Urinary bladder (tissue), 4 donors: ENCODE results near the gene C2CD2L. TPM values are rescaled to one million over a fixed set of nuclear protein-coding genes. Genes with fewer than 3 reads are reported as not detected.

Experiments used
- DNase-seq: peaks from one replicate; pipeline ENCODE4 v3.0.0-alpha.2; 2015; ENCODE audit errors: extremely low spot score
- H3K27ac ChIP-seq: one replicate; pipeline ENCODE4 v1.5.1; 2013; ENCODE audit warnings: low read depth, mild to moderate bottlenecking, moderate library complexity
- H3K36me3 ChIP-seq: one replicate; pipeline ENCODE4 v1.6.1; 2013; ENCODE audit warnings: mild to moderate bottlenecking, moderate library complexity; ENCODE audit not compliant: insufficient read depth
- H3K4me1 ChIP-seq: one replicate; pipeline ENCODE4 v1.6.1; 2013; ENCODE audit warnings: mild to moderate bottlenecking, moderate library complexity; ENCODE audit not compliant: insufficient read depth
- H3K4me3 ChIP-seq: one replicate; pipeline ENCODE4 v1.5.1; 2013; ENCODE audit warnings: low read depth, low read length
- WGBS: extraction: QIAGEN DNeasy Blood & Tissue Kit; methylation state at CpG from one replicate; pipeline ENCODE4 v1.1.7; 2013; 5-methylcytosine and 5-hydroxymethylcytosine counted together
- polyA plus RNA-seq: library from polyadenylated mRNA; stranded (reverse); fragments of 200-250 nt; gene quantifications from one replicate; pipeline ENCODE4 v1.2.3, GENCODE V29; 2013
- total RNA-seq: library from RNA; depleted of rRNA; stranded (reverse); fragments of >200 nt; gene quantifications from one replicate; pipeline ENCODE4 v1.2.3, GENCODE V29; 2014
- donor health status: healthy with polysubstance abuse.
- donor health status: healthy.

C2CD2L gene
- total and polyA plus RNA-seq, 2 donors, result 3.4 to 9.8 TPM

DNA sequence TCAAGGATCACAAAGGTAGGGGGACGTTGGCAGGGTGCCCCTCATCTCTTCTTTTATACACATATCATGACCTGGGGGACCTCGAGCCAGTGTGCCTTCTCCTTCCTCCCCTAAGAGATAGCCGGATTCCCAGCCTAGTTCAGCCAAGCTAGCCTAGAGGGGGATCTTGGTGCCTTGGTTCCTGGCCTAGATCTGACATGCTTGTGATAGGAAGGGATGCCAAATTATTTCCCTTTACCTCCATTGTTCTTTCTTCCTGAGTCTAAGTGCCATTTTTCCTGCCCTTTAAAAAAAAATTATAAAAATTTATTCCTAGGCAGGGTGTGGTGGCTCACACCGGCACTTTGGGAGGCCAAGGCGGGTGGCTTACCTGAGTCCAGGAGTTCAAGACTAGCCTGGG is 7.2 kb downstream of the C2CD2L start:
- 88% methylated on average over 5 of the region's 5 CpGs for WGBS
- no peak for DNase-seq
- Histone ChIP-seq H3K4me1 (no peaks in the 10 kb centered on the region), H3K27ac (no peak overlapping the region), H3K36me3 (peaks cover 9% of the 10 kb centered on the region), H3K4me3 (no peak overlapping the region)

DNA sequence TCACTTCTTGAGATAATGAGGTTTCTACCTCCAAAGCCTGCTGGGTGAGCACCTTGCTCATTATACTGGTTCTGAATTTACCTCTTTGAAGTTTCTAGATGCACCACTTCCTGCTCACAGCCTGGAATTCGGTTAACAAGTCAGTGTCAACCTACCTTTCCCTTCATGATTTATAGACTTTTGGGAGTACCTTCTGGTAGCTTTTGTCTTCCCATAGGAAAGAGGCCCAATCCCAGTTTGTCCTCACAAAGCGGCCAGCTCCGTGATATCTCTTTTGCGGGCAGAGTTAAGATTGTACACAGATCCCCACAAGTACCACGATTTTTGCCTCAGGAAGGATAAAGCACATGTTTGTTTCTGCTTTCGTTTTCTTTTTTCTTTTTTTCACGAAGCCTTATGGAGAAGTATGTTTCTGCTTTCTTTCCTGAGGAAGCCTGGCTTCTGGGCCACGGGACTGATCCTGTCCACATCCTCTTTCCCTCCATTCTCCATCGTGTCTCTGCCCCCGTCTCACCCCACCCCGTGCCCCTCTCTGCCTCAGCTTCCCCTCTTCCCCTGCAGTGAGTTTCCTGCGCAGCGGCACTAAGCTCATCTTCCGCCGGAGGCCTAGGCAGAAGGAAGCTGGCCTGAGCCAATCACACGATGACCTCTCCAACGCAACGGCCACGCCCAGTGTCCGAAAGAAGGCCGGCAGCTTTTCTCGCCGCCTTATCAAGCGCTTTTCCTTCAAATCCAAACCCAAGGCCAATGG is 8.5 kb downstream of the C2CD2L start:
- no peak for DNase-seq

DNA sequence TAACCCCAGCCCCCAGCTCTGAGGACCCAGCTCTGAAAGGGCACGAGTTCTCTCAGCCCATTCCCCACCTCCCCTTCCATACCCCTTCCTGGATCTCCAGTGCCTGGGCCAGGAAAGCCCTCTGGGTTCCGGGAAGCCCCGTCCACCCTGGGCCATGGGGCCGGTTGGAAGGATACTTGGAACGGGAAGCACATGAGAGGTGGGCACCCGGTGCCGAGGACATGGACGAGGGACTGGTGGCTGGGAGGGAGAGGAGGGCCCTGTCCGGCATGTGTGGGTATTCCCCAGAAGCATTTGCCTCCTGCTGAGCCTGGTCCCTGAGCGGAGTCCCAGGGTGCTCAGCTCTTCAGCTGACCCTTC is 9.1 kb downstream of the C2CD2L start:
- DNase-seq, result no peak
- Histone ChIP-seq H3K36me3 (peaks cover 7% of the 10 kb centered on the region), H3K4me1 (no peaks in the 10 kb centered on the region), H3K4me3 (no peak overlapping the region), H3K27ac (no peak overlapping the region)
- 89% methylated on average over 10 of the region's 10 CpGs for WGBS

More for the DNA sequence above, 8.5 kb downstream of the C2CD2L start:
- H3K27ac ChIP-seq, result no peak overlapping the region
- no peak overlapping the region for H3K4me3 ChIP-seq
- WGBS, result 67% methylated on average over 24 of the region's 24 CpGs
- peaks cover 9% of the 10 kb centered on the region for H3K36me3 ChIP-seq
- no peaks in the 10 kb centered on the region for H3K4me1 ChIP-seq

DNA sequence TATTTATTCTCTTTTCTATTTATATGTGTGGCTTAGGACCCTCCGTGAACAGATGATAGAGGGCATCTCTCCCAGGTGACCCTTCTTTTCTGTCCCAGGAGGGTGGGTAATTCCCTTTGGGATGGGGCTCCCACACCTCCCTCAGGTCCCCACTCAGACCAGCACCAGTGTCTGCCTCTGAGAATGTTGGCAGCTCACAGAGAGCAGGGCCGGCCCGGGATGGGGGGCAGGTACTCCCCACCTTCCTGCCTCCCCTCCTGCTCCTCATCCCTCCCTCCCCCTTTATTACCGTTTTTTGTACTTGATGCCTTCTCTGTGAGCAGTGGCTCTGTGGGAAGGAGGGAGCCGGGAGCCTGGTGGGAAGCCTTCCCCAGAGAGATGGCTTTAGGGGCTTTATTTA is 9.5 kb downstream of the C2CD2L start:
- Histone ChIP-seq H3K27ac (no peak overlapping the region), H3K4me1 (no peaks in the 10 kb centered on the region), H3K36me3 (peaks cover 5% of the 10 kb centered on the region), H3K4me3 (no peak overlapping the region)
- 65% methylated on average over 5 of the region's 5 CpGs for WGBS
- DNase-seq, result no peak

DNA sequence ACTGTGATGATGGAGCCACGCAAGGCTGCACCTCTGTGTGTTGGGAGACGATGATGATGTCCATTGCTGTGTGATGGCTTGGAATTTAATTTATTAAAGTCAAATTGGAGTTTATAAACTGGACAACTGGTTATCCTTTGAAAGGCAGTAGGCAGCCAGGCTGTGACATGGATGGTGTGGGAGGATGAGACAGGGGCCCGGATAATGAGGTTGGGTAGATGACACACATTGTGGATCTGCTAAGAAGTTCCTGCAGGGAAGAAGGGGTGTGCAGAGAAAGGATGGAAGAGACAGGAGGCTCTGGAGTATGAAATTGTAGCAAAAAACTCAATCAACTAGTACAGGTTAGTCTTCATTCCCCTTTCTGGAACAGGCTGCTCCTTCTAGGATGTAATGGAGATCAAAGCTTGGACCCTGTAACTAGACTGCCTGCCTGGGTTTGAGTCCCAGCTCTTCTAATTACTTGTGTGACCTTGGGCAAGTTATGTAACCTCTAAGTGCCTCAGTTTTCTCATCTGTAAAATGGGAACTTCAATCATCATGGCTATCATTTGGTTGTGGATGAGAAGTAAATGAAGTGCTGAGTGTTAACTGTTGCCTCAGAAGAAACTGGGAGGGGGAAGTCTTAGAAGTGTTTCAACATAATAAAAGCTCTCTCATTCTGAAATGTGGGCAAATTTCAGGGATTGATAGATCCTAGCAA is 10.0 kb downstream of the C2CD2L start:
- no peak overlapping the region for H3K4me3 ChIP-seq
- WGBS, result 91% methylated on average over 3 of the region's 3 CpGs
- no peak overlapping the region for H3K27ac ChIP-seq
- no peaks in the 10 kb centered on the region for H3K4me1 ChIP-seq
- peaks cover 5% of the 10 kb centered on the region for H3K36me3 ChIP-seq
- no peak for DNase-seq

DNA sequence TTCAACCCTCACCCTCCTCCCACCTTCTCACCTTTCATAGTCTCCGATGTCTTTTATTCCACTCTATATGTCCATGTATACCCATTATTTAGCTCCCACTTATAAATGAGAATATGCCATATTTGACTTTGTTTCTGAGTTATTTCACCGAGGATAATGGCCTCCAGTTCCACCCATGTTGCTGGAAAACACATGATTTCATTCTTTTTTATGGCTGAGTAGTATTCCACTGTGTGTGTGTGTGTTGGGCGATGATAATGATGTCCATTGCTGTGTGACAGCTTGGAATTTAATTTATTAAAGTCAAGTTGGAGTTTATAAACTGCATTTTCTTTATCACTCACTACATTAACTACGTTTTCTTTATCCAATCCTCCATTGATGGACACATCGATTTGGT is 11.1 kb downstream of the C2CD2L start:
- no peak for DNase-seq
- peaks cover 2% of the 10 kb centered on the region for H3K4me1 ChIP-seq
- no peak overlapping the region for H3K27ac ChIP-seq
- H3K4me3 ChIP-seq, result no peak overlapping the region
- WGBS, result 95% methylated on average over 5 of the region's 5 CpGs
- peaks cover 3% of the 10 kb centered on the region for H3K36me3 ChIP-seq

DNA sequence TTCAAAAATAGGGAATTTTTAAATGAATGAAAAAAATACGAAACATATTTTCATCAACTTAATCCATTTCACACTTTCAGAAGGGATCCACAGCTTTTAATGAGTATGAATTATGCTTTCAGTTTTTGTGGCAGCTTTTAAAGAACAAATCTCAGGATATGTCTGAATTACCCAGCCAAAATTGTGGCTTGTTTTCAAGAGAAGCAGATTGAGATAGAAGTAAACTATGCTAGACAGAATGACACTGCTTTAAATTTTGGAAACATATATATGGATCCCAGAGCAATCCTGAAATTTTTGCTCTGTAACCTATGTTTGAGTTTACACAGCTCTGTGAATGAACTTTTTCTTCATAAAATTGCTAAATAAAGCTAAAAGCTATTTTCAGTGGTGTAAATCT is 11.8 kb downstream of the C2CD2L start:
- no peak overlapping the region for H3K27ac ChIP-seq
- H3K4me1 ChIP-seq, result peaks cover 2% of the 10 kb centered on the region
- H3K4me3 ChIP-seq, result no peak overlapping the region
- WGBS, result 96% methylated on average over 1 of the region's 1 CpG
- no peaks in the 10 kb centered on the region for H3K36me3 ChIP-seq
- no peak for DNase-seq

DNA sequence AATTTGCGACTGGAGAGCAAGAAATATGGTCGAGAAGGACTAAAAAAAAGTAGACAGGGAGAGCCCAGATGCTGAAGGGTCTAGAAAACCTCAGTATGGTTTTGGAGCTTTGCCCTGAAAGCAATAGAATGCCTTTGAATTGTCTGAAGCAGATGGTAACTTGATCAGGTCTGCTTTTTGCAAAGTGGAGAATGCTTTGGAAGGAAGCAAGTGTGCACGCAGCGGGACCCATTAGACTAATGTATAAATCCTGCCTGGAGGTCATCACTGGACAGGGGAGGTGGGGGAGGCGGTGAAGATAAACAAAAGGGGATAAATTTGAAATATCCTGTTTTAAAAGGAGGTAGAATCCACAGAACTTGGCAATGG is 13.5 kb downstream of the C2CD2L start:
- 12% methylated on average over 5 of the region's 5 CpGs for WGBS
- no peak overlapping the region for H3K27ac ChIP-seq
- DNase-seq, result peak; percentile 23
- peak overlapping the region; percentile 42 for H3K4me3 ChIP-seq
- H3K36me3 ChIP-seq, result no peaks in the 10 kb centered on the region
- peaks cover 2% of the 10 kb centered on the region for H3K4me1 ChIP-seq

DNA sequence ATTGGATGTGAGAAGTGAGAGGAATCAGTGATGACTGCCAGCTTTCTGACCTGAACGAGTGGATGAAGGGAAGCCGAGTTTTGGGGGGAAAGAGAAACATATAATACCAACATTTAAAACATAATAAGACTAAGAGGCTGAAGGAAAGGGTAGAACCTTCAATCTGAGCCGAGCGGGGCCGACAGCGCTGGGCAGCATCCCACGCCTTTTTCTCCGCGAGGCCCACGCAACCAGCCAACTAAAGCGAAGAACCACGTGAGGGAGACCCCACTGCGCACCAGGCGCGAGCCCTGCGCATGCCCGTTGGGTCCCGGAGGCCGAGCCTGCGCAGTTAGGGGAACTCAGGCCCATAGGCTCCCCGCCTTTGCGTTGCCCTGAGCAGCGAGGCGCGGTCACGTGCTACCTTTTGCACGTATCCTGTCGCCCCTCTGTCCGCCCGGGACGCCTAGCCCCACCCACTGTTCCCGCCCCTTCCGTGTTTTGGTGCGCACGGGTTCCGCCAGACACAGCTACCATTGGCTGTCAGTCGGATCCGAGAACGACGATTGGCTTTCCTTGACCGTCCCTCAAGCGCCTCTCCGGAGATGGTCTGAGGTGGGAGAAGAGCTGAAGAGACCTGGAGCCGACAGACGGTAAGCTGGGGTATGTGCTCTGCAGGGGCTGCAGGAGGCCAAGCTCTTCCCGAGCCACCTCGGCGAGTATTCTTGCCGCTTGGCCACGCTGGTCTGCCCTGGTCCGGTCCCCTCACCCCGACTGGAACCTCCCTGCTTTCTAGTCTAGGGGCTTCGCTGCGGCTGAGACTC is 14.1 kb downstream of the C2CD2L start, which contains the start of gene HINFP:
HINFP (plus strand) TSS at position 573 of the 803 bp plus-strand sequence. CDS start 5,365 bp downstream, outside the sequence.
- Histone ChIP-seq H3K36me3 (no peaks in the 10 kb centered on the region), H3K4me1 (peaks cover 2% of the 10 kb centered on the region), H3K4me3 (peak within 1 kb of the TSS; percentile 60), H3K27ac (peak within 1 kb of the TSS; percentile 84)
- under 1% methylated on average over 54 of the region's 54 CpGs for WGBS
- DNase-seq, result peak; percentile 95

DNA sequence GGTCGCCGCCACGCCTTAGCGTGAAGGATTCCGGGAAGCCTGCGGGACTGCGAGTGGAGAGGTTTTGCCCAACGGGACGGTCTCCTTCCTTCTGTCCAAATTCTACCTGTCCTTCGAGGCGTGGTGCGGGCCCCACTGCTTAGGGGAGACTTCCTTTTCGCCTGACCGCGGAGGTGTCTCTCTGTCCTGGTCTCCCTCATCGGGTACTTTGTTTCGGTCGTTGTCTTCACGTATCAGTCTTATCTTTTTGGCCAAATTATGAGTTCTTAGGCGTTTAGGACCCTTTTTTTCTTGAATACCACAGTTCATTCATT is 14.6 kb downstream of the C2CD2L start:
- Histone ChIP-seq H3K36me3 (no peaks in the 10 kb centered on the region), H3K4me1 (peaks cover 2% of the 10 kb centered on the region), H3K4me3 (peak overlapping the region; percentile 60), H3K27ac (no peak overlapping the region)
- no peak for DNase-seq
- under 1% methylated on average over 20 of the region's 20 CpGs for WGBS

DNA sequence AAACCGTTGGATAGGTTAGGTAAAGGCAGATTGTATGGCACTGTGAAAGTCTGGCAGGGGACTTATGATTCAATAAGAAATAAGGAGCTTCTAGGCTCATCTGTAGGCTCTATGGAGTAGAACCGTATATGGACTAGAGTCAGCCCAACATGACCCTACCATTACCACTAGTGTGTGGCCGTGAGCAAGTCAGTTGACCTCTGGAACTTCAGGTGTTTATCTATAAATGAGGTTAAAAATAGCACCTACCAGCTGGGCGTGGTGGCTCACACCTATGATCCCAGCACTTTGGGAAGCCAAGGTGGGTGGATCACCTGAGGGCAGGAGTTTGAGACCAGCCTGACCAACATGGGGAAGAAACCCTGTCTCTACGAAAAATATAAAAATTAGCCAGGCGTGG is 18.7 kb downstream of the C2CD2L start:
- Histone ChIP-seq H3K4me1 (peaks cover 2% of the 10 kb centered on the region), H3K4me3 (no peak overlapping the region), H3K27ac (no peak overlapping the region), H3K36me3 (no peaks in the 10 kb centered on the region)
- 91% methylated on average over 6 of the region's 6 CpGs for WGBS
- DNase-seq, result no peak

DNA sequence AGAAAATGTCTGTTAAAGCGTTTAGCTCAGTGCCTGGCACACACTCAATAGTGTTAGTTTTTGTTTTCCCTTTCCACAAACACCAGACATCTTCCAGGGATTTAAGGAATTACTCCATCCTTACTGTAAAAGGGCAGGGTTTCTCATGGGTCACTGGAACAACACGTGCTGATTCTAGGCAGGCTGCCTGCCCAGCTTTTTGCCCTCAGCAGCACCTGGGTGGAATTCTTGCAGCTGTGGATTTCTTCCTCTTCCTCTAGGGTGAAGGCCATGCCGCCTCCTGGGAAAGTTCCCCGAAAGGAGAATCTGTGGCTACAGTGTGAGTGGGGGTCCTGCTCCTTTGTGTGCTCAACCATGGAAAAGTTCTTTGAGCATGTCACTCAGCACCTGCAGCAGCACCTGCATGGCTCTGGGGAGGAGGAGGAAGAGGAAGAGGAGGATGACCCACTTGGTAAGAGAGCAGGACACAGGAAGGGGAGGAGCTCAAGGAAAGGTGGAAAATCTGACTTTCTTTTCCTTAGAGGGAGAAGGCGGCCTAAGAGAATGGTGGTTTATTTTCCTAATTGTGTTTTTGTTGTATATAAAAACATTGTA is 19.6 kb downstream of the C2CD2L start:
- WGBS, result 59% methylated on average over 5 of the region's 5 CpGs
- no peak for DNase-seq
- no peak overlapping the region for H3K27ac ChIP-seq
- H3K36me3 ChIP-seq, result no peaks in the 10 kb centered on the region
- no peak overlapping the region for H3K4me3 ChIP-seq
- peaks cover 2% of the 10 kb centered on the region for H3K4me1 ChIP-seq

DNA sequence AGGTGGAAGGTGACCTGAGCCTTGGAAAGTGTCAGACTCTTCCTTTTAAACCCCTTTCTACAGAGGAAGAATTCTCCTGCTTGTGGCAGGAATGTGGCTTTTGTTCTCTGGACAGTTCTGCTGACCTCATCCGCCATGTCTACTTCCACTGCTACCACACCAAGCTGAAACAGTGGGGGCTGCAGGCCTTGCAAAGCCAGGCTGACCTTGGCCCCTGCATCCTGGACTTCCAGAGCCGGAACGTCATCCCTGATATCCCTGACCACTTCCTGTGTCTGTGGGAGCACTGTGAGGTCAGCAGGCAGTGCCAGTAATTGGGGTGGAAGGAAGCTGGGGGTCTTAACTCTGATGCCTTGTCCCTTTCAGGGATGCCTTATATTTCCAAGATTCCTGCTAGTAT is 23.5 kb downstream of the C2CD2L start:
- 64% methylated on average over 3 of the region's 3 CpGs for WGBS
- peaks cover 2% of the 10 kb centered on the region for H3K36me3 ChIP-seq
- H3K4me3 ChIP-seq, result no peak overlapping the region
- H3K4me1 ChIP-seq, result no peaks in the 10 kb centered on the region
- no peak overlapping the region for H3K27ac ChIP-seq
- no peak for DNase-seq
